Stomach (tissue), 4 donors: ENCODE measurements around the gene DLGAP1.

Experiments
- CTCF ChIP-seq, 7 experiments: fragments of 450-650 bp in 4 of 7; fragments of 200-600 bp in 3 of 7; sonication (generic) in 3 of 7; IDR thresholded peaks; one replicate each; pipeline ENCODE4 v1.5.1; 2016 to 2019; ENCODE audit warnings: antibody characterized with exemption in 7 of 7, control low read depth in 2 of 7, mild to moderate bottlenecking in 1 of 7
- EP300 ChIP-seq: sonication (generic); formaldehyde crosslinking; IDR thresholded peaks from one replicate; pipeline ENCODE4 v1.6.1; 2017; ENCODE audit warnings: antibody characterized with exemption
- POLR2A ChIP-seq, 4 donors: fragments of 450-650 bp; IDR thresholded peaks; one replicate each; pipeline ENCODE4 v1.6.1; 2016; ENCODE audit warnings: antibody characterized with exemption in 4 of 4, control low read depth in 2 of 4, mild to moderate bottlenecking in 1 of 4, moderate library complexity in 1 of 4
- POLR2AphosphoS5 ChIP-seq, 3 donors: sonication (generic); formaldehyde crosslinking; IDR thresholded peaks; one replicate each; pipeline ENCODE4 v1.6.1; 2016; ENCODE audit warnings: antibody characterized with exemption in 3 of 3

GRCh38 chr18:3871687-3872086, 583.4 kb downstream of the DLGAP1 start:
- TF ChIP-seq CTCF (IDR thresholded peaks at IDR 0.05) (no peak), POLR2A (IDR thresholded peaks at IDR 0.05) (no peak), EP300 (no peak), POLR2AphosphoS5 (IDR thresholded peaks at IDR 0.05) (no peak)
